ENCODE results near the gene DIP2A.

Gene DIP2A

DNA sequence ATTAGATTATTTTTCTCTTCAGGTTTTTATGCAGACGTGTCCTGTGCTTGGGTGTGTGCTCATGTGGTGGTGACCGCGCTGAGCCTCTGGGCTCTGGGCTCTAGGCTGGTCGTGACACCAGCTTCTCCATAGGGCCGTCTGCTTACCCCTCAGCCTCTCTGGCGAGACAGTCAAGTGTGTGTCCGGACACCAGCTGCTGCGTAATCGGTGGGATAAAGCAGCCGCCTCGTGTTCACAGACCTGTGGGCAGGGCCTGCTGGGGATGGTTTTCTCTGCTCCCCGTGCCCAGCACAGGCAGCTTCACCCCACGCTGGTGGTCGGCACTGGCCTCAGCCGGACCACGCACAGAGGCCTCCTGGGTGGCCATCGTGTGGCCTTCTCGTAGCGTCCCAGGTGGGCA is 33.6 kb upstream of the DIP2A start:
- no peak overlapping the region for H2AFZ ChIP-seq (ENCODE audit: low read depth, low read length)
- H3K4me1 ChIP-seq (ENCODE audit: low read length) = no peaks in the 10 kb centered on the region
- H3K4me3 ChIP-seq (ENCODE audit: low read length) = no peak overlapping the region
- H3K9ac ChIP-seq (ENCODE audit: low read length) = no peak overlapping the region
- no peaks in the 10 kb centered on the region for H3K9me3 ChIP-seq (ENCODE audit: insufficient read depth, low read length)
- H3K36me3 ChIP-seq (replicated peaks; ENCODE audit: low read depth, low read length) = peaks cover 5% of the 10 kb centered on the region
- no peaks in the 10 kb centered on the region for H3K27me3 ChIP-seq (ENCODE audit: low read depth, low read length)
- no peak overlapping the region for H3K4me2 ChIP-seq (ENCODE audit: low read length)
- H4K20me1 ChIP-seq (ENCODE audit: insufficient read depth, low read length) = no peaks in the 10 kb centered on the region
- no peaks in the 10 kb centered on the region for H3K79me2 ChIP-seq (ENCODE audit: low read length)
- TF ChIP-seq, protein P1, sequence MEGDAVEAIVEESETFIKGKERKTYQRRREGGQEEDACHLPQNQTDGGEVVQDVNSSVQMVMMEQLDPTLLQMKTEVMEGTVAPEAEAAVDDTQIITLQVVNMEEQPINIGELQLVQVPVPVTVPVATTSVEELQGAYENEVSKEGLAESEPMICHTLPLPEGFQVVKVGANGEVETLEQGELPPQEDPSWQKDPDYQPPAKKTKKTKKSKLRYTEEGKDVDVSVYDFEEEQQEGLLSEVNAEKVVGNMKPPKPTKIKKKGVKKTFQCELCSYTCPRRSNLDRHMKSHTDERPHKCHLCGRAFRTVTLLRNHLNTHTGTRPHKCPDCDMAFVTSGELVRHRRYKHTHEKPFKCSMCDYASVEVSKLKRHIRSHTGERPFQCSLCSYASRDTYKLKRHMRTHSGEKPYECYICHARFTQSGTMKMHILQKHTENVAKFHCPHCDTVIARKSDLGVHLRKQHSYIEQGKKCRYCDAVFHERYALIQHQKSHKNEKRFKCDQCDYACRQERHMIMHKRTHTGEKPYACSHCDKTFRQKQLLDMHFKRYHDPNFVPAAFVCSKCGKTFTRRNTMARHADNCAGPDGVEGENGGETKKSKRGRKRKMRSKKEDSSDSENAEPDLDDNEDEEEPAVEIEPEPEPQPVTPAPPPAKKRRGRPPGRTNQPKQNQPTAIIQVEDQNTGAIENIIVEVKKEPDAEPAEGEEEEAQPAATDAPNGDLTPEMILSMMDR (IDR thresholded peaks at IDR 0.05; ENCODE audit: low read depth, low read length) = no peak
- no peak for TF ChIP-seq EZH2phosphoT487 (IDR thresholded peaks at IDR 0.05; ENCODE audit: low read depth)
- H3K27ac ChIP-seq (ENCODE audit: low read length) = no peak overlapping the region

DNA sequence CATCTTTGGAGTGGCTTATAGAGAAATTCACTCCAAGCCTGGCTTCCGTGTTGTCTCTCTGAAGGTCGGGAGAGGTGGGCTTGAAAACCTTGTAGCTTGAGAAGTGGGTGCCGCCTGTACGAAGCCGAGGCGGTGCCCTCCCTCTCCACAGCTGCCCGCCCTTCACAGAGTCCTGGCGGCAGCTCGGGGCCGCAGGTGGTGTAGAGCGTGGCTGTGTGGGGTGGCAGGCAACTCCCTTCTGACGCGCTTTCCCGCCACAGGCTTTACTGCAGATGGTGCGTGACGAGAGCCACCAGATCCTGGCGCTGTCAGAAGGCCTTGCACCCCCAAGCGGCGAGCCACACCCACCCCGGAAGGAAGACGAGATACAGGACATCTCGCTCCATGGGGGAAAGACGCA is 33.1 kb upstream of the DIP2A start:
- Histone ChIP-seq H4K20me1 (ENCODE audit: insufficient read depth, low read length) (no peaks in the 10 kb centered on the region), H3K27ac (ENCODE audit: low read length) (no peak overlapping the region), H3K4me1 (ENCODE audit: low read length) (no peaks in the 10 kb centered on the region), H3K9me3 (ENCODE audit: insufficient read depth, low read length) (no peaks in the 10 kb centered on the region), H3K36me3 (replicated peaks; ENCODE audit: low read depth, low read length) (peaks cover 5% of the 10 kb centered on the region), H3K79me2 (ENCODE audit: low read length) (no peaks in the 10 kb centered on the region), H3K4me2 (ENCODE audit: low read length) (no peak overlapping the region), H3K4me3 (ENCODE audit: low read length) (no peak overlapping the region), H2AFZ (ENCODE audit: low read depth, low read length) (no peak overlapping the region), H3K27me3 (ENCODE audit: low read depth, low read length) (no peaks in the 10 kb centered on the region), H3K9ac (ENCODE audit: low read length) (no peak overlapping the region)
- TF ChIP-seq EZH2phosphoT487 (IDR thresholded peaks at IDR 0.05; ENCODE audit: low read depth) = no peak
- TF ChIP-seq, protein P1 (IDR thresholded peaks at IDR 0.05; ENCODE audit: low read depth, low read length) = no peak

DNA sequence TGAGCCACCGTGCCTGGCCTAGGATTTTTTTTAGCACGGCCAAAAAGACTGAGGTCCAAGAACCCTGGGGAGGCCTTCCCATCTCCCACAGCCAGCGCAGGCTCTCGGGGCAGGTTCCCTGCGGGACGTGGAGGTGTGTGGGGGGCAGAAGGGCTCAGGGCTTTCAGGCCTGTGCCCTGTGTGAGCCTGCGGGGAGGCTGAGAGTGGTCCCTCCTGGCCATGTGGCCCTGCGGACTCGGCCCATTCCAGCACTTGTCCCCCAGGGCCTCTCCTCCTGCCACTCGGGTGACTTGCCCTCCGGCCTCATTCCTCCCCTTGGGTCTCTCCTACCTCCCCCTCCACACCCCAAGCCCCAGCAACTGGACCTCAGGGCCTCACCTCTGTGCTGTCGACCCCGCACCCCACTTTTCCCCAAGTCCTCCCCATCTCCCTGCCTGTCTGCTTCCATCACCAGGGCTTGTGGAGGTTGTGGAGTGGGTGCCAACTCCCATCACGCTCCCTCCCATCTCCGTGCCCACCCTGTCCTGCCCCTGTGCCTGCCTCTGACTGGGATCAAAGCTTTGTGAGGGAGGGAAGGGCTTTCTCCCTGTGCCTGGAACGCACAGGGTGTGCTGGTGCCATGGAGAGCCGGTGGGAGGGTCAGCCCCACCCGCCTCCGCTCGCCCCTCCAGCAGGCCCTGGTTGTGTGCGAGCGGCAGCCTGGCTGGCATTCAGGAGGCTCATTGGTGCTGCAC is 32.2 kb upstream of the DIP2A start:
- H3K9ac ChIP-seq (ENCODE audit: low read length) = no peak overlapping the region
- no peaks in the 10 kb centered on the region for H3K9me3 ChIP-seq (ENCODE audit: insufficient read depth, low read length)
- H2AFZ ChIP-seq (ENCODE audit: low read depth, low read length) = no peak overlapping the region
- H3K4me1 ChIP-seq (ENCODE audit: low read length) = no peaks in the 10 kb centered on the region
- H3K79me2 ChIP-seq (ENCODE audit: low read length) = no peaks in the 10 kb centered on the region
- no peak overlapping the region for H3K27ac ChIP-seq (ENCODE audit: low read length)
- H3K36me3 ChIP-seq (replicated peaks; ENCODE audit: low read depth, low read length) = peaks cover 5% of the 10 kb centered on the region
- no peak overlapping the region for H3K4me2 ChIP-seq (ENCODE audit: low read length)
- no peak overlapping the region for H3K4me3 ChIP-seq (ENCODE audit: low read length)
- no peaks in the 10 kb centered on the region for H4K20me1 ChIP-seq (ENCODE audit: insufficient read depth, low read length)
- no peaks in the 10 kb centered on the region for H3K27me3 ChIP-seq (ENCODE audit: low read depth, low read length)
- no peak for TF ChIP-seq EZH2phosphoT487 (IDR thresholded peaks at IDR 0.05; ENCODE audit: low read depth)
- TF ChIP-seq, protein P1 (IDR thresholded peaks at IDR 0.05; ENCODE audit: low read depth, low read length) = no peak

DNA sequence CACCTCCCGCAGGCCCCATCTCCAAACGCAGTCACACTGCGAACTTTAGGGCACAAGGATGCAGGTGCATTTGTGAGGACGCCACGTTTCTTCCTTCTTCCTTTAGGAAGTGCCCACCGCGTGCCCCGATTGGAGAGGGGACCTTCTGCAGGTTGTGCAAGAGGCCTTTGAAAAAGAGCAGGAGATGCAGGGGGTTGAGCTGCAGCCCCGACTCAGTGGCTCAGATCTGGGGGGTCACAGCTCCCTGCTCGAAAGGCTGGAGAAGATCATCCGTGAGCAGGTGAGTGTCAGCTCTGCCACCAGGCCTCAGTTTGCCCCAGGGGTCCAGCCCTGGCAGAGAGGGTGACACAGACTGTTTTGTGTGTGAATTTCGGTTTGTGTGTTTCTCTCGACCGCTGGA is 31.2 kb upstream of the DIP2A start:
- Histone ChIP-seq H3K27ac (ENCODE audit: low read length) (no peak overlapping the region), H3K4me2 (ENCODE audit: low read length) (no peak overlapping the region), H3K4me3 (ENCODE audit: low read length) (no peak overlapping the region), H3K4me1 (ENCODE audit: low read length) (peaks cover 8% of the 10 kb centered on the region), H4K20me1 (ENCODE audit: insufficient read depth, low read length) (no peaks in the 10 kb centered on the region), H3K9ac (ENCODE audit: low read length) (no peak overlapping the region), H3K79me2 (ENCODE audit: low read length) (no peaks in the 10 kb centered on the region), H3K36me3 (replicated peaks; ENCODE audit: low read depth, low read length) (peaks cover 4% of the 10 kb centered on the region), H3K27me3 (ENCODE audit: low read depth, low read length) (no peaks in the 10 kb centered on the region), H2AFZ (ENCODE audit: low read depth, low read length) (no peak overlapping the region), H3K9me3 (ENCODE audit: insufficient read depth, low read length) (no peaks in the 10 kb centered on the region)
- no peak for TF ChIP-seq EZH2phosphoT487 (IDR thresholded peaks at IDR 0.05; ENCODE audit: low read depth)
- TF ChIP-seq, protein P1 (IDR thresholded peaks at IDR 0.05; ENCODE audit: low read depth, low read length) = no peak

All from OCI-LY3 (cell line).